ENCODE measurements around the gene SPO11. TPM values are rescaled to one million over a fixed set of nuclear protein-coding genes. Genes with fewer than 3 reads are reported as not detected.

SPO11 gene, protein sequence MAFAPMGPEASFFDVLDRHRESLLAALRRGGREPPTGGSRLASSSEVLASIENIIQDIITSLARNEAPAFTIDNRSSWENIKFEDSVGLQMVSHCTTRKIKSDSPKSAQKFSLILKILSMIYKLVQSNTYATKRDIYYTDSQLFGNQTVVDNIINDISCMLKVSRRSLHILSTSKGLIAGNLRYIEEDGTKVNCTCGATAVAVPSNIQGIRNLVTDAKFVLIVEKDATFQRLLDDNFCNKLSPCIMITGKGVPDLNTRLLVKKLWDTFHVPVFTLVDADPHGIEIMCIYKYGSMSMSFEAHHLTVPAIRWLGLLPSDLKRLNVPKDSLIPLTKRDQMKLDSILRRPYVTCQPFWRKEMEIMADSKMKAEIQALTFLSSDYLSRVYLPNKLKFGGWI
- not detected for polyA plus RNA-seq (2012; ENCODE audit: insufficient read depth, insufficient read length)

DNA sequence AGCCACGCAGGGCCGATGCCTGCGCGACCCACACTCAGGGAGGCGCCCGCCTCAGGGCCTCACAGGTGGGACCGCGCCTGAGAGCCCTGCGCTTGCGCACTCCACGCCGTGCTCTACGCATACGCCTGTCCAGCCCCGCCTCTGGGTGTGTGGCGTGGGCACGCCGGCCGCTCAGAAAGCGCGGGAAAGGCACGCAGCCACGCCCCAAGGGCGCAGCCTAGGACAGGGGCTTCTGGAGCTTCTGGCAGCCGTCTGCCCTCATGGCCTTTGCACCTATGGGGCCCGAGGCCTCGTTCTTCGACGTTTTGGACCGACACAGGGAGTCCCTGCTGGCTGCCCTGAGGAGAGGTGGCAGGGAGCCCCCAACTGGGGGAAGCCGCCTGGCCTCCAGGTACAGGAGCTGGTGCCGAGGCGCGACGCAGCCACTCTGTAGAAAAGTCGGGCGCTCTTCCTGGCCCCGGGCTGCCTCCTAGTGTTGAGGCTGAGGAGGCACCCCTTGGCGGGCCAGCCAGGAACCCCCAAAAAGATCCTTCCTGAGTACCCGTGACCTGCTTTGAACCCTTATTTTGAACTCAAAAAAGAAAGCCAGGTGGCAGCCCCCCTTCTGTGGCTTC, at the start of gene SPO11:
Gene SPO11, plus strand, starts transcription at position 196 of the 614 bp plus-strand sequence. Its CDS starts 65 bp downstream, at position 261.
- no peak within 1 kb of the TSS for H3K4me3 ChIP-seq (ENCODE audit: low read length)
- DNase-seq (ENCODE audit: low read depth, low spot score), result no peak

DNA sequence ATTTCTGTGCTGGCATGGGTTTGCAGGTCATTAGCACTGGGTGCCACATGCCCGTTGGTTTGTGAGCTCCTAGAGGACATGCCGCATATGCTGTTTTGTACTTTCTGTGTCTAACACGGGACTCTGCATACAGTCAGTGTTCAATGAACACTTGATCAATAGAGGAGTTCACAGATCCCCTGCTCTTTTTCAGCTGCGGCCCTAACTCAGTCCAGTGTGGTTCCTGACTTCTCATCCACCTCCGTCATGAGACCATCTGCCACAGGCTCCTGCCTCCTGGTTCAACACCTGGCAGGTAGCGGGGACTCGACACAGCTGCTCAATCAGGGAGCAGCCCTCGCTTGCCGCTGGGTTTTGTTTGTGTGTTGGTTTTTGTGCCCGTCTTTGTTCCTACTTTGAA, 49.4 kb upstream of the SPO11 start:
- DNase-seq (ENCODE audit: low read depth, low spot score), result no peak

DNA sequence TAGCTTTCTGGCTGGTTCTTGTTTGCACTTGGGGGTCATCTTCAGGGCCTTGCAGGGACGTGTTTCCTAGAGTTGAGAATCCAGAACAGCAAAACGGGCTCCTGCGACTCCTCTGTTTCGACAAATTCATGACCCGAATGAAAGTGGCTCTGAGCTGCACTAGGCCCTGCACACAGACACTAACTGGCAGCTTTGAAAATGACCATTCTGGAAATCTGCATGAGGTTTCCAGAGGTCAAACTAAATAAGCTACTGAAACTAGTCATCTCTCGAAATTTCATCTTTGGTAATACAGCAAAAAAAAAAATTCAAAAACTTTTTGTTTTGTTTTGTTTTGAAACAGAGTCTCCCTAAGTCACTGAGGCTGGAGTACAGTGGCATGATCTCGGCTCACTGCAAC, 47.7 kb upstream of the SPO11 start:
- no peak overlapping the region for H3K4me3 ChIP-seq (ENCODE audit: low read length)
- no peak for DNase-seq (ENCODE audit: low read depth, low spot score)

More for the DNA sequence above, 49.4 kb upstream of the SPO11 start:
- H3K4me3 ChIP-seq (ENCODE audit: low read length), result no peak overlapping the region

DNA sequence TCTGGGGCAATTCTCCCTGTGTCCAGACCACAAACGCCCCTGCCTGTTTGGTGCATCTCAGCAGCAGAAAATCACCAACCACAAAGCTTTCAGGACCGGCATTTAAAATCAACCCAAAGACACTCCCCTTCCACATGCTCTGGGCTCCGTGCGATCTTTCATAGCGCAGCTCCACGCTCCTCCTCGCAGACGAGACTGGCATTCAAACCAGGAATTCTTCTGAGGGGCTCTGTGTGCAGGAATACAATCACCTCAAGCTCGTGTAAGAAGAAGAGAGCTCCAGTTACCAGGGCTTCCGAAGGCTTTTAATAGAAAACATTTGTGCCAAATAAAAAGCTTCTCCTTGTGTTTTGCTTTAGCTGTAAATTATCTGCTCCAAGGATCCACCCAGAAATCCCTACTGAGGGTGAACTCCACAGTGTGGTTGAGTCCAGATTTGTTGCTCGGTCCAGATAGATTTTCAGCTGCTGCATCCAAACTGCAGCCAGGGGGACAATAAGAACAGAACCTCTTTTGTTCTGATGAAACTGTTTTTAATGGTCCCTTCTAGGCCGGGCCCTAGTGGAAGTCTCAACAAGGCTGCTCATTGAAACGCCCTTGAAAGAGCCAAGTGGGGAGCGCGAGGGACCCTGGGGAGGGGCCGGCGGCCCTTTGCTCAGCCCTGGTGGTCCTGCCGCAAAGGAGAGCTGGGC, 46.8 kb upstream of the SPO11 start:
- H3K4me3 ChIP-seq (ENCODE audit: low read length), result no peak overlapping the region
- DNase-seq (ENCODE audit: low read depth, low spot score), result no peak

DNA sequence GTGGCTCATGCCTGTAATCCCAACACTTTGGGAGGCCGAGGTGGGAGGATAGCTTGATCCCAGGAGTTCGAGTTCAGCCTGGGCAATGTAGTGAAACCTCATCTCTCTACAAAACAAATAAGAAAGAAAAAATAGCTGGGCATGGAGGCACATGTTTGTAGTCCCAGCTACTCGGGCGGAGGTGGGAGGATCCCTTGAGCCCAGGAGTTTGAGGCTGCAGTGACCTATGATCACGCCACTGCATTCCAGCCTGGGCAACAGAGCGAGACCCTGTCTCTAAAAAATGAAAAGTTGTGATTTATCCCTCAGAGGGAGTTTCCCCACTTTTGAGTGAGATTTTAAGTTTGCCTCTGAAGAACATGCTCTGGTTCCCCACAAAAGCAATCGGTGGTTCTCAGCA, 45.7 kb upstream of the SPO11 start:
- no peak overlapping the region for H3K4me3 ChIP-seq (ENCODE audit: low read length)
- no peak for DNase-seq (ENCODE audit: low read depth, low spot score)

DNA sequence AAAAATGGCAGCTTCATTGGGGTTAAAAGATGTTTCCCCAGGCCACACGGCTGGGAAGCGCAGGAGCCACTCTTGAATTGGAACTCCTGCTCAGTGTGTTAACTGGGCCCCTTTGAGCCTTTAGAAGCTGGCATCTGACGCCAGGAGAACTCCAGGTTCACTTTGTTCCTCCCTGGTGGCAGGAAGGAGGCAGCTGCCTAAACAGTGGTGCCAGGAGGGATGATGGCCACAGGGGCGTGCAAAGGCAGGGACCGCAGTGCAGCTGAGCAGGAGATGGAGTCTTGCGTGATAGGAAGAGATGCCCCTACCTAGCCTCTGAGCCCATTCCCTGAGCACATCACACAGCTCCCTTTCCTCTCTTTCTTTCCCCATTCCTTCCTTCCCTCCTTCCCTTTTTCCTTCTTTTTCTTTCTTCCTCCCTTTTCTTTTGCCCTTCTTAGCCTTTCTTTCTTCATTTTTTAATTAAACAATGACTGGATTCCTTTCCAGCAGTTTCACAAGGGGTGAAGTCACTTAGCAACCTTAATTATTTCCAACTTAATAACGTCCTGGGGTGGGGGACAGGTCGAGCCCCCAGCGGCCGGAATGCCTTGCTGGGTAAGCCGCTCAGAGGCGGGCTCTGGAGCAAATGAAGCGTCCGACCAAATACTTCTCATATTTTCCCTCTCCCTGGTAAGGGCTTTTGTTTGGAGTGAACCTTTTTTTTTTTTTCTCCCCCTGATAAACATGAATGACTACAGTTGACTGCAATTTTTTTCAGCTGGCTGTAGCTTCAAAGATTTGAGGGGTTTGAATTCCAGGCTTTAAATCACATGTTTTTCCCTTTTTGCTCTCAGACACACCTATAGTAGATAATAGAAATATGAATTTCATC, 42.4 kb upstream of the SPO11 start:
- no peak for DNase-seq (ENCODE audit: low read depth, low spot score)

DNA sequence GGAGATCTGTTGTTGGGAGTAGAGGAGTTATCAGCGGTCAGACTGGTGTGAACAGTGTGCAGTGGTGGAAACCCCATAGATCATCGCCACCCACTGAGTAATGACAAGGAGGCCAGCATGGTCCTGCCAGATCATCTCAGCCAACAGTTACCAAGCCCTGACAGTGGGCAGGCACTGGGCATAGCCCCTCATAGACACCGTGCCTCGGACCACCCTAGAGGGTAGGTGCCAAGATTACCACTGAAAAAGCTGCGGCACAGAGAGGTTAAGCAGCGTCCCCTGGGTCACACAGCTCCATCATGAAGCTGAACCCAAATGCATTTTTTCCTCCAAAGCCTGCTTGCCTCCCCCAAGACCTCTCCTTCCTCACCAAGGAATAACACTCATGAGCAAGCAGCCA, 41.7 kb upstream of the SPO11 start:
- H3K4me3 ChIP-seq (ENCODE audit: low read length), result no peak overlapping the region

More for the DNA sequence above, 42.4 kb upstream of the SPO11 start:
- no peak overlapping the region for H3K4me3 ChIP-seq (ENCODE audit: low read length)

DNA sequence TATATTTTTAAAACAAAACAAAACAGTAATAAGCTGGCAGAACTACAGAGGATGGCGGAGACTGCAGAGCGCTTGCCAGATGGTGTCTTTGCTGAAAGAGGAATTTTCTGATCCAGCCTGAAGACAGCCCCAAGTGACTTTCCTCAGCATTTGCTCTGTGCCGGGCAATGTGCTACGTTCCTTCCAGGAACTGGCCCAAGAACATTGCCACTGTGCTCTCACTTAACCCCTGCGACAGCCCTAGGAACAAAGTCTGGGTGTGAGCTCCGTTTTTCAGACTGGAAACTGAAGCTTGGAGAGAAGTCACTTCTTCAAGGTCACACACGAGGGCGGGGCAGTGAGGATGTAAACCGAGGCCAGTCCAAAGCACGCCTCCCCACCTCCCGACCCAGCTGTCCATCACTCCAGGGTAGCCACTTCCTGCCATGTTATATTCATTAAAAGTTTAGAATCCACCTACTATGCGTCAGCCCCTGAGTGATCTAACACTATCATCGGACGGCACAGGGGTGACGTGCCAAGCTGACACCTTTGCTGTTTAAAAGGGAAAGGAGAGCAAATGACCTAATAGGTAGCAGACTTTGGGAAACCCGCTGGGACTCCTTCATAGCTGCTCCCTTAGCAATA, 40.8 kb upstream of the SPO11 start:
- no peak for DNase-seq (ENCODE audit: low read depth, low spot score)
- H3K4me3 ChIP-seq (ENCODE audit: low read length), result no peak overlapping the region

More for the DNA sequence above, 41.7 kb upstream of the SPO11 start:
- no peak for DNase-seq (ENCODE audit: low read depth, low spot score)

DNA sequence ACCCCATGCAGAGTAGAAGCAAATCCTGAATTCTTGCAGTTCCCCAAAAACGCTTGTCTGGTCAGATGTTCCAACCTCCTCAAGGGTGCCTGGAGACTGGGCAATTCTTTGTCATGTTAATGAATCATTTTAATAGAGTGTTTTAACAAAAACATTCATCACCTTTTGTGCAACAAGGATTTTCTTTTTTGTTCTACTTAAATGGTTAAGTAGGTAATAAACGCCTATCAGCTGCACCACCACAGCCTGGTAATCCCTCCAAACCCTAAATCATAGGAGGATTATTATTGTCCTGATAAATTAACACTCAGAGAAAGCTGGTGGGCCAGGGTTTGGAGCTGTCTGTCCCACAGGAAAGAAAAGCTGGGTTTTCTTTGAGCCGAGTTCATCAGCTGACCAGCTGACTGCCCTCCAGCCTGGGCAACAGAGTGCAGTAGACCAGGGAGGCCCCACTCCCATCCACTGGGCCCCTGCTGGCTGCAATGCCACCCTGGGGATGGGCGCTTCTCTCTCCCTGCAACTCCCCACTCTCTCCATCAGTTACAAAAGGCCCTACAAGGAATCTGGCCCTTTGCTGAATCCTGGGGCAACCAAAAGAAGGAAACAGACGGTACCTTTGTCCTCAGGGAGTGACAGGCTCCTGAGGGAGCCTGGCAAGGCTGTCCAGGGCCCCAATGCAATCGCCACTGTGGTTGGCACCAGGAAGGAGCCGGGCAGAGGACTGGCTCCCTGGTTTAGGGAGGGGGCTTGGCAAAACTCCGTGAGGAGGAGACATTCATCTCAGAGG, 40.0 kb upstream of the SPO11 start:
- no peak for DNase-seq (ENCODE audit: low read depth, low spot score)
- H3K4me3 ChIP-seq (ENCODE audit: low read length), result no peak overlapping the region

DNA sequence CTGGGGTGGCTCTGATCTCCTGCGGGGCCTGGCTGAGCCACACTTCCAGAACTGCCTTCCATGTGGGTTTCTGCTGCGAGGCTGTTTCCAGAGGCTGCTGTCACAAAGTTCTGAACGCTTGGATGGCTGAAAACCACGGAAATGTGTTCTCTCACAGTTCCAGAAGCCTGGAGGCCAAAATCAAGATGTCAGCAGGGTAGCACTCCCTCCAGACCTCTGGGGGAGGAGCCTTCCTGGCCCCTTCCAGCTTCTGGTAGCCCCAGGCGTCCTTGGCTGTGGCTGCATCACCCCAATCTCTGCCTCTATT, 39.5 kb upstream of the SPO11 start:
- DNase-seq (ENCODE audit: low read depth, low spot score), result no peak
- H3K4me3 ChIP-seq (ENCODE audit: low read length), result no peak overlapping the region

DNA sequence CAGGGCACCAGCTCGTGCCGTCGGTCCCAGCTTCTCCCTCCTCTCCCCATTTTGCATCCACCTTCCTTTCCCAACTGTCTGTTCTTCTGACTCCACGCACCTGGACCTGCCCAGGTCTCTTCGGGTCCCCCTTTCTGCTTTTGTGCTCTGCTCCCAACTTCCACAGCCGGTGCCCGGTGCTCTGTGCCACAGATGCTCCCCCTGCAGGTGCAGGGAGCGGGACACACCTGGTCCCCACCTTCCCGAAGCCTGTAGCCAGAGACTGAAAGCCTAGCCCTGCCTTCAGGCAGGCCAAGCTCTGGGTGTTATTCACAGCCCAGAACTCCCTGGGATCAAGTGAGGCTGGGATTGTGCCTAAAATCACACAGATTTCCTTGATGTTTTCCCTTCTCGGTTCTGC, 38.6 kb upstream of the SPO11 start:
- H3K4me3 ChIP-seq (ENCODE audit: low read length), result no peak overlapping the region
- DNase-seq (ENCODE audit: low read depth, low spot score), result no peak

DNA sequence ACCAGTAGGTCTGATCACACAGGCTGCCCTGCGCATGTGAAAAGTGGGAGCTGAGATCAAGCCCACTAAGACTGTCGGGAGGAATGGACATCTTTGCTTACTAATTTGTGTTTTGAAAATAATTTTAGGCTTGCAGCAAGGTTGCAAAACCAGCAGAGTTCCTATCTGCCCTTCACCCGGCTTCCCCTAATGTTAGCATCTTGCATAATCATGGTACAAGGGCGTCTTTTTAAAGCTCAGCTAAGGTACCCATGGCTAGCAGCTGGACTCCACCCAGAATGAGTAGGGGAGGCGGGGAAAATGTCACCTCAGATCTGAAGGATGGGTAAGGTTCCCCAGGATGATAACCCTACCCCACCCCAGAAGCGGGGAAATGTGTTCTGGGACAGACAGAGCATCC, 37.9 kb upstream of the SPO11 start:
- H3K4me3 ChIP-seq (ENCODE audit: low read length), result no peak overlapping the region
- no peak for DNase-seq (ENCODE audit: low read depth, low spot score)

DNA sequence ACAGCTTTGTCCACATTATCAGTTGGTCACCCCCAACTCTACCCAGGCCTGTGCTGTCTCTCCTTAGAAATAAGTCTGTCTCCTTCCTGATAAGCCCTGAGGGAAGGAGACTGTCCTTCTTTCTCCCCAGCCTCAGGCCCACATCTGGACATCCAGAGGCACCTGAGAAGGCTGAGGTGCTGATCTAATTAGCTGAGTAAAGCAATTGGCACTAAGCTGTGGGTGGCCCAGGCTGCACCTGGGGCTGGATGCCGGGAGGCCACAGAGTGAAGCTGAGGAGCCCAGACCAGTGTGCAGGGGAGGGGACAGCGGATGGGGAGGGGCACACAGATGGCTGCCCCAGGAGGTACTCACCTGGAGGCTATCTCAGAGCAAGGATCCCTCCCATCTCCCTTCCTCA, 37.0 kb upstream of the SPO11 start:
- H3K4me3 ChIP-seq (ENCODE audit: low read length), result no peak overlapping the region
- no peak for DNase-seq (ENCODE audit: low read depth, low spot score)

DNA sequence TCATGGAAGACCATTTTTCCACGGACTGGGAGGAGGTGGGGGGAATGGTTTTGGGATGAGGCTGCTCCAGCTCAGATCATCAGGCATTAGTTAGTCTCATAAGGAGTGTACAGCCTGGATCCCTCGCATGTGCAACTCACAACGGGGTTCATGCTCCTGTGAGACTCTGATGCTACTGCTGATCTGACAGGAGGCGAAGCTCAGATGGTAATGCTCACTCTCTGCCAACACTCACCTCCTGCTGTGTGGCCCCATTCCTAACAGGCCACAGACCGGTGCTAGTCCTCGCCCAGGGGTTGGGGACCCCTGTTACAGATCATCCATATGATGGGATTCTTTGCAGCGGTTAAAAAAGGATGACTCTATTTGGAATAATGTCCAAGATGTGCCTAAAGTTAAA, 35.6 kb upstream of the SPO11 start:
- no peak overlapping the region for H3K4me3 ChIP-seq (ENCODE audit: low read length)
- DNase-seq (ENCODE audit: low read depth, low spot score), result no peak

DNA sequence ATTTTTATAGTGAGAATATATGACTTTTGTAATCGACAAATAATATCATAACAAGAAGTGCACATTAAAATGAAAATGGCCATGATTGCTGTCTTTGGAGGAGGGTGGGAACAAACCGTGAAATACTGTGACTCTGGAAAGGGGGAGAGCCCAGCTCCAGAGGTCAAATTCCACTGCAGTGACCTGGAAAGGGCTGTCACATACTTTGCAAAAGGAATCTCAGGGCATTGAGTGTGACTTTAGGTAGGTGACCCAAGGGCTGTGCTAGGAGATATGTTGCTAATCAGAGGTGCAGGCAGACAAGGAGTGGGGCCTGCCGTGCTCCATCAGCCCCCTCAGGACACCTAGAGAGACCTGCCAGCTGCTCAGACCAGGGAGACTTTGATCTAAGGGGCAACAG, 35.1 kb upstream of the SPO11 start:
- DNase-seq (ENCODE audit: low read depth, low spot score), result no peak
- no peak overlapping the region for H3K4me3 ChIP-seq (ENCODE audit: low read length)

DNA sequence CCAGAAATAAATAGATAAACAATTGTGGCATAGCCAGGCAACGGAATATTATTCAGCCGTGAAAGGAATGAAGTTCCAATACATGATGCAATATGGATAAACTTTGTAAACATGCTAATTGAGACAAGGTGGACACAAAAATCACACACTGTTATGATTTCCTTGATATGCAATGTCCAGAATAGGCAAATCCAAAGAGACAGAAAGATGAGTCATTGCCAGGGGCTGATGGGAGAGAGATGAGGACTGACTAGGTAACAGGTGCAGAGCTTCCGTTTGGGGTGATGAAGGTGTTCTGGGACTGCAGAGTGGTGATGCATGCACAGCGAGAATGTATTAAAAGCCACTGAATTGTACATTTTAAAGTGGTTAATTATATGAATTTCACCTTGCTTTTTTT, 31.1 kb upstream of the SPO11 start:
- no peak overlapping the region for H3K4me3 ChIP-seq (ENCODE audit: low read length)
- no peak for DNase-seq (ENCODE audit: low read depth, low spot score)

DNA sequence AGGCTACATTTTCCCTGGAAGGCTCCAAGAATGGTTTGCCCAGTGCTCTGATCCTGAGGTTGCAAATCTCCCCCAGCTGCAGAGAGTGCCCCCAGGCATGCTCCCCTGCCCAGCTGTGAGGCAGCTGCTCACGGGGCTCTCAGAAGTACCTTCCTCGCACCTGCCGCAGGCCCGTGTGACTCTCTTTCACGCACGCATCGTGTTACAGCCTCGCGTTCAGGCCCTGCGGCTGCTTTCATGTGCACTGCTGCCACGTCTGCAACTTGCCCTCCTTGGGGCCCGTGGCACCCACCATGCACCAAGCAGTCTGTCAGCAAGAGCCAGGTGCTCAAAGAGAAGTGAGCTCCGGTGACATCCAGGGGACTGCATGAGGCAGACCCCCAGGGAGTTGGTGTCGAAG, 28.6 kb upstream of the SPO11 start:
- H3K4me3 ChIP-seq (ENCODE audit: low read length), result no peak overlapping the region
- no peak for DNase-seq (ENCODE audit: low read depth, low spot score)

DNA sequence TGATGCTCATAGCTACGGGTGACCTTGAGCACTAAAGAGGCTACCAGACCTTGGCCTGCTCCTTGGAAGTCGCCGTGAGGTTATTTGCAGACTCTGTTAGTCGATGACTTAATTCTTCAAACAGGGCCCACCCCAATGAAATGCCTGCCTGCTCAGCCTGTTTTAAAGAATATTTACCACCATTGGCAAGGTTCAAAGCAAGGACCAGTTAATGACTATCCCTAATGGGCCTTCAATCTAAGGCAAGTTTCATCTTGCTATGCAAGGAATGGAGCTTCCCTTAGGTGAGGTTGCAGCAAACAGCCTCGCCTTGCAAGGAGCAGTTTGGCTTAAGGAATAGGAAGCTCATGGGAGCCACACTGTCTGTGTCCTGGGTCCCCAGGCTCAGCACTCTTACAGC, 22.9 kb upstream of the SPO11 start:
- no peak for DNase-seq (ENCODE audit: low read depth, low spot score)
- H3K4me3 ChIP-seq (ENCODE audit: low read length), result no peak overlapping the region
